ENCODE measurements around the gene EML6.

GRCh38 chr2:54813584-54813983, 90.1 kb downstream of the EML6 start:
- TF ChIP-seq POLR2A (IDR thresholded peaks at IDR 0.05), result no peak
- TF ChIP-seq CTCF (IDR thresholded peaks at IDR 0.05), result no peak
